ENCODE data around the gene ADAMTS7. TPM values are rescaled to one million over a fixed set of nuclear protein-coding genes. Genes with fewer than 3 reads are reported as not detected.
A peak's percentile ranks its signal among the peaks of the same experiment; 100 is the strongest.

Gene ADAMTS7
- total and polyA plus RNA-seq, 2 of the 13 experiments (the other 11 are each of a cell fraction or from before 2014, with no cell fraction given), result 0.09 to 0.12 TPM

DNA sequence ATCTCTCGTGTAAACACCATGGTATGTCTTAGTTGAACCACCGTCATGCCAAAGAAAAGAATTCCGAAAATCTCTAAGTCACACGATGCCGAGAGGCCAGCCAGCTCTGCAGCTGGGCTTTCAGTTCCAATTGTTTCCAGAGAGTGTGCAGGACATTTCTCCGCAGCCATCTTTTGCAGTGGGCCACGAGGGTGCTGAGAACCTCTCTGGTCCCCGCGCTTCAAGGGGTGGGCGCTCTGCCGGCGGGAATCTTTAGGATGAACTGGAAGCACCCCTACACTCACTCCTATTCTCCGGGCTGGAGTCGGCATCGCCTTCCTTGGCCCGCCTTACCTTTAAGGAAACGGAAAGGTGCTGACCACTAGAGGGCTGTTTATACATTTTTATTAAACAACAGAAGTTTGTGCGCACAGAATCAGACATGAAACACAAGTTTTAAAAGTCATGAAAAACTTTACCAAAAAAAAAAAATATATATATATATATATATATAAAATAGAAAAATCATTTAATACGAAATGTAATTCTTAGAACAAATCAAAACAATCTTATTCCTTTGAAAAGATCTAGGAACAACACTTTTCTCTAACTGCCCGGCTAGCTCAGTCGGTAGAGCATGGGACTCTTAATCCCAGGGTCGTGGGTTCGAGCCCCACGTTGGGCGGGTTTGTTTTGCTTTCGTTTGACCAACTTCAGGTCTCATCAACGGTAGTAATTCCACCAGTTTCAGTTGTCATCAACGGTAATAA, 48.9 kb upstream of the ADAMTS7 start (continued):
- TF ChIP-seq, protein P1, sequence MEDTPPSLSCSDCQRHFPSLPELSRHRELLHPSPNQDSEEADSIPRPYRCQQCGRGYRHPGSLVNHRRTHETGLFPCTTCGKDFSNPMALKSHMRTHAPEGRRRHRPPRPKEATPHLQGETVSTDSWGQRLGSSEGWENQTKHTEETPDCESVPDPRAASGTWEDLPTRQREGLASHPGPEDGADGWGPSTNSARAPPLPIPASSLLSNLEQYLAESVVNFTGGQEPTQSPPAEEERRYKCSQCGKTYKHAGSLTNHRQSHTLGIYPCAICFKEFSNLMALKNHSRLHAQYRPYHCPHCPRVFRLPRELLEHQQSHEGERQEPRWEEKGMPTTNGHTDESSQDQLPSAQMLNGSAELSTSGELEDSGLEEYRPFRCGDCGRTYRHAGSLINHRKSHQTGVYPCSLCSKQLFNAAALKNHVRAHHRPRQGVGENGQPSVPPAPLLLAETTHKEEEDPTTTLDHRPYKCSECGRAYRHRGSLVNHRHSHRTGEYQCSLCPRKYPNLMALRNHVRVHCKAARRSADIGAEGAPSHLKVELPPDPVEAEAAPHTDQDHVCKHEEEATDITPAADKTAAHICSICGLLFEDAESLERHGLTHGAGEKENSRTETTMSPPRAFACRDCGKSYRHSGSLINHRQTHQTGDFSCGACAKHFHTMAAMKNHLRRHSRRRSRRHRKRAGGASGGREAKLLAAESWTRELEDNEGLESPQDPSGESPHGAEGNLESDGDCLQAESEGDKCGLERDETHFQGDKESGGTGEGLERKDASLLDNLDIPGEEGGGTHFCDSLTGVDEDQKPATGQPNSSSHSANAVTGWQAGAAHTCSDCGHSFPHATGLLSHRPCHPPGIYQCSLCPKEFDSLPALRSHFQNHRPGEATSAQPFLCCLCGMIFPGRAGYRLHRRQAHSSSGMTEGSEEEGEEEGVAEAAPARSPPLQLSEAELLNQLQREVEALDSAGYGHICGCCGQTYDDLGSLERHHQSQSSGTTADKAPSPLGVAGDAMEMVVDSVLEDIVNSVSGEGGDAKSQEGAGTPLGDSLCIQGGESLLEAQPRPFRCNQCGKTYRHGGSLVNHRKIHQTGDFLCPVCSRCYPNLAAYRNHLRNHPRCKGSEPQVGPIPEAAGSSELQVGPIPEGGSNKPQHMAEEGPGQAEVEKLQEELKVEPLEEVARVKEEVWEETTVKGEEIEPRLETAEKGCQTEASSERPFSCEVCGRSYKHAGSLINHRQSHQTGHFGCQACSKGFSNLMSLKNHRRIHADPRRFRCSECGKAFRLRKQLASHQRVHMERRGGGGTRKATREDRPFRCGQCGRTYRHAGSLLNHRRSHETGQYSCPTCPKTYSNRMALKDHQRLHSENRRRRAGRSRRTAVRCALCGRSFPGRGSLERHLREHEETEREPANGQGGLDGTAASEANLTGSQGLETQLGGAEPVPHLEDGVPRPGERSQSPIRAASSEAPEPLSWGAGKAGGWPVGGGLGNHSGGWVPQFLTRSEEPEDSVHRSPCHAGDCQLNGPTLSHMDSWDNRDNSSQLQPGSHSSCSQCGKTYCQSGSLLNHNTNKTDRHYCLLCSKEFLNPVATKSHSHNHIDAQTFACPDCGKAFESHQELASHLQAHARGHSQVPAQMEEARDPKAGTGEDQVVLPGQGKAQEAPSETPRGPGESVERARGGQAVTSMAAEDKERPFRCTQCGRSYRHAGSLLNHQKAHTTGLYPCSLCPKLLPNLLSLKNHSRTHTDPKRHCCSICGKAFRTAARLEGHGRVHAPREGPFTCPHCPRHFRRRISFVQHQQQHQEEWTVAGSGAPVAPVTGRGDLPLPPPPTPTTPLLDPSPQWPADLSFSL (CRISPR knock-in tag; IDR thresholded peaks at IDR 0.05), result no peak
- TF ChIP-seq ZXDC (CRISPR knock-in tag; IDR thresholded peaks at IDR 0.05), result no peak
- TF ChIP-seq MLLT10 (CRISPR knock-in tag; IDR thresholded peaks at IDR 0.05), result no peak
- TF ChIP-seq ZNF264 (CRISPR knock-in tag; IDR thresholded peaks at IDR 0.05), result no peak
- no peak for TF ChIP-seq ZNF737 (CRISPR knock-in tag; IDR thresholded peaks at IDR 0.05; ENCODE audit: borderline replicate concordance)
- TF ChIP-seq ZNF263 (CRISPR knock-in tag; IDR thresholded peaks at IDR 0.05), result no peak
- no peak for TF ChIP-seq ZNF816 (CRISPR knock-in tag; IDR thresholded peaks at IDR 0.05; ENCODE audit: borderline replicate concordance)
- TF ChIP-seq KLF16 (CRISPR knock-in tag; IDR thresholded peaks at IDR 0.05), result peak in 1 of 2 experiments; percentile 46; a peak in 1 of 4 replicates
- peak; percentile 47; the same call in 1 of the 2 replicates for TF ChIP-seq ZNF670 (CRISPR knock-in tag; IDR thresholded peaks at IDR 0.05; ENCODE audit: borderline replicate concordance)
- TF ChIP-seq ZNF749 (CRISPR knock-in tag; IDR thresholded peaks at IDR 0.05; ENCODE audit: borderline replicate concordance), result no peak
- no peak for TF ChIP-seq TCF7L2 (IDR thresholded peaks at IDR 0.05; ENCODE audit: low read depth, low read length)
- no peak for TF ChIP-seq ZNF333 (CRISPR knock-in tag; IDR thresholded peaks at IDR 0.05; ENCODE audit: borderline replicate concordance)
- TF ChIP-seq THAP11 (CRISPR knock-in tag; IDR thresholded peaks at IDR 0.05), result peak; percentile 59; the same call in 1 of the 2 replicates
- TF ChIP-seq, protein P2, sequence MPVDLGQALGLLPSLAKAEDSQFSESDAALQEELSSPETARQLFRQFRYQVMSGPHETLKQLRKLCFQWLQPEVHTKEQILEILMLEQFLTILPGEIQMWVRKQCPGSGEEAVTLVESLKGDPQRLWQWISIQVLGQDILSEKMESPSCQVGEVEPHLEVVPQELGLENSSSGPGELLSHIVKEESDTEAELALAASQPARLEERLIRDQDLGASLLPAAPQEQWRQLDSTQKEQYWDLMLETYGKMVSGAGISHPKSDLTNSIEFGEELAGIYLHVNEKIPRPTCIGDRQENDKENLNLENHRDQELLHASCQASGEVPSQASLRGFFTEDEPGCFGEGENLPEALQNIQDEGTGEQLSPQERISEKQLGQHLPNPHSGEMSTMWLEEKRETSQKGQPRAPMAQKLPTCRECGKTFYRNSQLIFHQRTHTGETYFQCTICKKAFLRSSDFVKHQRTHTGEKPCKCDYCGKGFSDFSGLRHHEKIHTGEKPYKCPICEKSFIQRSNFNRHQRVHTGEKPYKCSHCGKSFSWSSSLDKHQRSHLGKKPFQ (CRISPR knock-in tag; IDR thresholded peaks at IDR 0.05; ENCODE audit: insufficient replicate concordance), result no peak
